Measurements from ENCODE around the gene CASP2.

- TF ChIP-seq CTCF (conservative IDR thresholded peaks at IDR 0.05), result no peak
- no peak for TF ChIP-seq EZH2 (IDR thresholded peaks at IDR 0.05; ENCODE audit: low read depth)
These were observed 4.8 kb upstream of the CASP2 start for GRCh38 chr7:143283381-143283780.
